Tibial artery (tissue), 4 donors: ENCODE measurements around the gene ZPR1.

Experiments
- DNase-seq, 2 donors: peaks; one replicate each; pipeline ENCODE4 v3.0.0-alpha.2; 2019
- H3K27ac ChIP-seq, 2 donors: fragments of 200-600 bp; sonication (generic) in 1 of 2; 1 replicate in 1 of 2; 2 replicates in 1 of 2; pipeline ENCODE4 v1.5.1; 2018 to 2019; ENCODE audit warnings: mild to moderate bottlenecking in 1 of 2
- H3K27me3 ChIP-seq, 2 donors: fragments of 200-600 bp; sonication (generic) in 1 of 2; one replicate each; pipeline versions ENCODE4 v1.5.1 to v1.6.0; 2016 to 2019
- H3K36me3 ChIP-seq, 3 donors: fragments of 200-600 bp; sonication (generic) in 2 of 3; one replicate each; pipeline ENCODE4 v1.5.1; 2016 to 2019; ENCODE audit warnings: mild to moderate bottlenecking in 2 of 3
- H3K4me1 ChIP-seq, 4 donors: fragments of 200-600 bp; sonication (generic) in 2 of 4; 1 replicate in 3 of 4; 2 replicates in 1 of 4; pipeline ENCODE4 v1.5.1; 2016 to 2019
- H3K4me3 ChIP-seq, 2 donors: fragments of 200-600 bp; sonication (generic) in 1 of 2; 1 replicate in 1 of 2; 2 replicates in 1 of 2; pipeline ENCODE4 v1.5.1; 2018 to 2019; ENCODE audit warnings: mild to moderate bottlenecking in 2 of 2
- H3K9me3 ChIP-seq, 3 donors: fragments of 200-600 bp; sonication (generic) in 1 of 3; one replicate each; pipeline ENCODE4 v1.5.1; 2016 to 2019
- CTCF ChIP-seq, 2 experiments: fragments of 200-600 bp in 1 of 2; fragments of 450-650 bp in 1 of 2; IDR thresholded peaks; one replicate each; pipeline ENCODE4 v1.5.1; 2017 to 2019; ENCODE audit warnings: antibody characterized with exemption in 2 of 2, mild to moderate bottlenecking in 1 of 2, moderate library complexity in 1 of 2
- intact Hi-C: fragments of 100-400 bp; cut with DNase I; formaldehyde crosslinking; loops from one replicate; pipeline ENCODE4 v1.15.0; 2023; ENCODE audit warnings: low total_unique reads

The ZPR1 gene

GRCh38 chr11:116731097-116731761, 56.6 kb downstream of the ZPR1 start:
- Histone ChIP-seq H3K9me3 (no peaks in the 10 kb centered on the region), H3K27ac (no peak overlapping the region), H3K4me3 (no peak overlapping the region), H3K27me3 (peaks cover 0 to 37% of the 10 kb centered on the region in 2 donors), H3K36me3 (no peaks in the 10 kb centered on the region), H3K4me1 (peaks cover 0 to 3% (median 2%) of the 10 kb centered on the region in 4 donors)
- DNase-seq = peak in 1 of 2 donors; percentile 49
- intact Hi-C loops = no loop called here
- no peak for TF ChIP-seq CTCF (IDR thresholded peaks at IDR 0.05)

- Histone ChIP-seq H3K4me3 (no peak overlapping the region), H3K27ac (no peak overlapping the region), H3K27me3 (peaks cover 0 to 37% of the 10 kb centered on the region in 2 donors), H3K9me3 (no peaks in the 10 kb centered on the region), H3K4me1 (peaks cover 0 to 10% (median 7%) of the 10 kb centered on the region in 4 donors), H3K36me3 (no peaks in the 10 kb centered on the region)
- TF ChIP-seq CTCF (IDR thresholded peaks at IDR 0.05) = no peak
- intact Hi-C loops = no loop called here
- peak in 1 of 2 donors; percentile 55 for DNase-seq
Observed at GRCh38 chr11:116730601-116731000, 57.2 kb downstream of the ZPR1 start.

- H3K4me3 ChIP-seq = no peak overlapping the region
- peaks cover 0 to 12% (median 9%) of the 10 kb centered on the region in 4 donors for H3K4me1 ChIP-seq
- peaks cover 0 to 37% of the 10 kb centered on the region in 2 donors for H3K27me3 ChIP-seq
- TF ChIP-seq CTCF (IDR thresholded peaks at IDR 0.05) = no peak
- H3K27ac ChIP-seq = no peak overlapping the region
- intact Hi-C loops = no loop called here
- no peaks in the 10 kb centered on the region for H3K36me3 ChIP-seq
- H3K9me3 ChIP-seq = no peaks in the 10 kb centered on the region
- peak in 1 of 2 donors; percentile 58 for DNase-seq
Observed at GRCh38 chr11:116730241-116730561, 57.6 kb downstream of the ZPR1 start.

- no peaks in the 10 kb centered on the region for H3K36me3 ChIP-seq
- no peak overlapping the region for H3K27ac ChIP-seq
- no peak overlapping the region for H3K4me3 ChIP-seq
- H3K4me1 ChIP-seq = peaks cover 0 to 12% (median 9%) of the 10 kb centered on the region in 4 donors
- no peak for TF ChIP-seq CTCF (IDR thresholded peaks at IDR 0.05)
- H3K27me3 ChIP-seq = peaks cover 0 to 37% of the 10 kb centered on the region in 2 donors
- intact Hi-C loops = no loop called here
- DNase-seq = peak in 1 of 2 donors; percentile 28
- no peaks in the 10 kb centered on the region for H3K9me3 ChIP-seq
Observed at GRCh38 chr11:116729501-116730240, 58.2 kb downstream of the ZPR1 start.

GRCh38 chr11:116727990-116728389, 59.8 kb downstream of the ZPR1 start:
- Histone ChIP-seq H3K9me3 (no peaks in the 10 kb centered on the region), H3K27ac (no peak overlapping the region), H3K36me3 (no peaks in the 10 kb centered on the region), H3K4me1 (peaks cover 0 to 12% (median 9%) of the 10 kb centered on the region in 4 donors), H3K27me3 (peaks cover 0 to 37% of the 10 kb centered on the region in 2 donors), H3K4me3 (no peak overlapping the region)
- TF ChIP-seq CTCF (IDR thresholded peaks at IDR 0.05) = no peak
- peak in 1 of 2 donors; percentile 7 for DNase-seq
- intact Hi-C loops = no loop called here
